Body of pancreas (tissue), 4 donors: ENCODE results near the gene TBL3.

ENCODE experiments used
- CTCF ChIP-seq, 7 experiments: fragments of 450-650 bp in 4 of 7; fragments of 200-600 bp in 3 of 7; sonication (generic) in 3 of 7; IDR thresholded peaks; one replicate each; pipeline ENCODE4 v1.5.1; 2016 to 2019; ENCODE audit warnings: antibody characterized with exemption in 7 of 7
- POLR2A ChIP-seq, 3 donors: fragments of 450-650 bp; IDR thresholded peaks; one replicate each; pipeline ENCODE4 v1.6.1; 2016; ENCODE audit warnings: antibody characterized with exemption in 3 of 3, mild to moderate bottlenecking in 2 of 3

GRCh38 chr16:2016407-2016922 is 44.6 kb downstream of the TBL3 start:
- TF ChIP-seq CTCF (IDR thresholded peaks at IDR 0.05) (no peak), POLR2A (IDR thresholded peaks at IDR 0.05) (no peak)
